GM15510 (cell line): ENCODE results near the gene NFATC2.

Experiments used
- POLR2A ChIP-seq: IDR thresholded peaks from 3 replicates; pipeline ENCODE4 v1.6.1; 2011; ENCODE audit warnings: borderline replicate concordance; ENCODE audit not compliant: insufficient read length; ENCODE audit errors: extremely low read depth

The NFATC2 gene

GRCh38 chr20:51423290-51423667 is 119.2 kb downstream of the NFATC2 start:
- no peak for TF ChIP-seq POLR2A

- TF ChIP-seq POLR2A: no peak
Measured at GRCh38 chr20:51422514-51423289, 119.8 kb downstream of the NFATC2 start.

- no peak for TF ChIP-seq POLR2A
Measured at GRCh38 chr20:51420805-51421204, 121.7 kb downstream of the NFATC2 start.

- TF ChIP-seq POLR2A: no peak
Measured at GRCh38 chr20:51420111-51420510, 122.4 kb downstream of the NFATC2 start.

GRCh38 chr20:51419646-51420045 is 122.9 kb downstream of the NFATC2 start:
- no peak for TF ChIP-seq POLR2A

- TF ChIP-seq POLR2A: no peak
Measured at GRCh38 chr20:51419231-51419630, 123.3 kb downstream of the NFATC2 start.

- no peak for TF ChIP-seq POLR2A
Measured at GRCh38 chr20:51418137-51418529, 124.4 kb downstream of the NFATC2 start.

- TF ChIP-seq POLR2A: no peak
Measured at GRCh38 chr20:51417250-51418136, 125.0 kb downstream of the NFATC2 start.

- no peak for TF ChIP-seq POLR2A
Measured at GRCh38 chr20:51416532-51417249, 125.8 kb downstream of the NFATC2 start.

- no peak for TF ChIP-seq POLR2A
Measured at GRCh38 chr20:51413857-51414256, 128.7 kb downstream of the NFATC2 start.

GRCh38 chr20:51412951-51413481 is 129.5 kb downstream of the NFATC2 start:
- TF ChIP-seq POLR2A: no peak

- TF ChIP-seq POLR2A: no peak
Measured at GRCh38 chr20:51412333-51412871, 130.1 kb downstream of the NFATC2 start.

GRCh38 chr20:51411870-51412269 is 130.6 kb downstream of the NFATC2 start:
- no peak for TF ChIP-seq POLR2A

GRCh38 chr20:51410586-51411325 is 131.8 kb downstream of the NFATC2 start:
- no peak for TF ChIP-seq POLR2A
